Measurements from ENCODE around the gene SLC38A8.

DNA sequence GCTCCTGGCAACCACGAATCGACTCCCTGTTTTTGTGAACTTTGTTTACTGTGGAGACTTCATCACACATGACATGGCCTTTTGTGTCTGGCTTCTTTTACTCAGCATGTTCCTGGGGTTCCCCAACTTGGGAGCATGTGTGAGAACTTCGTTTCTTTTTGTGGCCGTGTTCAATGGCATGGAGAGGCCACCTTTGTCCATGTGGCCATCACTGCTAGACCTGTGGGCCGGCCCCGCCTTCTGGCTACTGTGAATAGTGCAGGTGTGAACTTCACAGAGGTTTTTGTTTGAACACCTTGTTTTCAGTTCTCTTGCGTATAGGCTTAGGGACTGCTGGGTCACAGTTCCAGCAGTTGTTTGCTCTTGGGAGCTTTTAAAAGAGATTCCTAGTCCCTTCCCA lies 5.7 kb upstream of the SLC38A8 start:
- TF ChIP-seq, protein P1, sequence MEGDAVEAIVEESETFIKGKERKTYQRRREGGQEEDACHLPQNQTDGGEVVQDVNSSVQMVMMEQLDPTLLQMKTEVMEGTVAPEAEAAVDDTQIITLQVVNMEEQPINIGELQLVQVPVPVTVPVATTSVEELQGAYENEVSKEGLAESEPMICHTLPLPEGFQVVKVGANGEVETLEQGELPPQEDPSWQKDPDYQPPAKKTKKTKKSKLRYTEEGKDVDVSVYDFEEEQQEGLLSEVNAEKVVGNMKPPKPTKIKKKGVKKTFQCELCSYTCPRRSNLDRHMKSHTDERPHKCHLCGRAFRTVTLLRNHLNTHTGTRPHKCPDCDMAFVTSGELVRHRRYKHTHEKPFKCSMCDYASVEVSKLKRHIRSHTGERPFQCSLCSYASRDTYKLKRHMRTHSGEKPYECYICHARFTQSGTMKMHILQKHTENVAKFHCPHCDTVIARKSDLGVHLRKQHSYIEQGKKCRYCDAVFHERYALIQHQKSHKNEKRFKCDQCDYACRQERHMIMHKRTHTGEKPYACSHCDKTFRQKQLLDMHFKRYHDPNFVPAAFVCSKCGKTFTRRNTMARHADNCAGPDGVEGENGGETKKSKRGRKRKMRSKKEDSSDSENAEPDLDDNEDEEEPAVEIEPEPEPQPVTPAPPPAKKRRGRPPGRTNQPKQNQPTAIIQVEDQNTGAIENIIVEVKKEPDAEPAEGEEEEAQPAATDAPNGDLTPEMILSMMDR (IDR thresholded peaks at IDR 0.05): peak; percentile 53
- no peak for TF ChIP-seq ZFX (IDR thresholded peaks at IDR 0.05; ENCODE audit: borderline replicate concordance)
